Suprapubic skin (tissue), 3 donors: ENCODE measurements around the gene RAP1GAP.

ENCODE experiments used
- POLR2A ChIP-seq, 2 donors: fragments of 450-650 bp; IDR thresholded peaks; one replicate each; pipeline ENCODE4 v1.6.1; 2017; ENCODE audit warnings: antibody characterized with exemption in 2 of 2, mild to moderate bottlenecking in 2 of 2, moderate library complexity in 2 of 2
- TF ChIP-seq, protein P1 (sequence below), 2 donors: fragments of 200-600 bp in 1 of 2; fragments of 450-650 bp in 1 of 2; sonication (generic) in 1 of 2; IDR thresholded peaks; one replicate each; pipeline ENCODE4 v1.5.1; 2016 to 2019; ENCODE audit warnings: antibody characterized with exemption in 2 of 2, mild to moderate bottlenecking in 1 of 2, moderate library complexity in 1 of 2

DNA sequence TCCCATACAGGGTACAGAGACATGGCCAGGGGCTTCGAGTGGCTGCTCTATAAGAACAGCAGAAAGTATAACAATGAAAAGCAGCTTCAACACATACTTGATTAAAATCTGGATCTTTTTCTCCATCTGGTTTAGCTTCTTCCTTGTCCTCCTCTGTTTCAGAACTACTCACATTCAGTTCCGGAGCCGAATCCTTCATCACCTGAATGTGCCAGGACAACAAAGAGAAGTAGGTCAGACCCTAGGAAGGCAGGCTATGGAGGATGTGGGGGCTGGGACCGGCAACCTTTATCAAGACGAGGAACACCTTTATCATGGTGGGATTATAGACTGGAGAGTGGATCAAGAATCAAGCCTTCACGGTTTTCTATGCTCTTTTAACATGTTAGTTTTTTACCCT is 32.2 kb upstream of the RAP1GAP start:
- TF ChIP-seq POLR2A (IDR thresholded peaks at IDR 0.05), result no peak
- TF ChIP-seq, protein P1, sequence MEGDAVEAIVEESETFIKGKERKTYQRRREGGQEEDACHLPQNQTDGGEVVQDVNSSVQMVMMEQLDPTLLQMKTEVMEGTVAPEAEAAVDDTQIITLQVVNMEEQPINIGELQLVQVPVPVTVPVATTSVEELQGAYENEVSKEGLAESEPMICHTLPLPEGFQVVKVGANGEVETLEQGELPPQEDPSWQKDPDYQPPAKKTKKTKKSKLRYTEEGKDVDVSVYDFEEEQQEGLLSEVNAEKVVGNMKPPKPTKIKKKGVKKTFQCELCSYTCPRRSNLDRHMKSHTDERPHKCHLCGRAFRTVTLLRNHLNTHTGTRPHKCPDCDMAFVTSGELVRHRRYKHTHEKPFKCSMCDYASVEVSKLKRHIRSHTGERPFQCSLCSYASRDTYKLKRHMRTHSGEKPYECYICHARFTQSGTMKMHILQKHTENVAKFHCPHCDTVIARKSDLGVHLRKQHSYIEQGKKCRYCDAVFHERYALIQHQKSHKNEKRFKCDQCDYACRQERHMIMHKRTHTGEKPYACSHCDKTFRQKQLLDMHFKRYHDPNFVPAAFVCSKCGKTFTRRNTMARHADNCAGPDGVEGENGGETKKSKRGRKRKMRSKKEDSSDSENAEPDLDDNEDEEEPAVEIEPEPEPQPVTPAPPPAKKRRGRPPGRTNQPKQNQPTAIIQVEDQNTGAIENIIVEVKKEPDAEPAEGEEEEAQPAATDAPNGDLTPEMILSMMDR (IDR thresholded peaks at IDR 0.05), result no peak
